Astrocyte (in vitro differentiated cells and primary cell): Measurements from ENCODE around the gene FIG4.

Experiments used
- EZH2 ChIP-seq: IDR thresholded peaks from 2 replicates; pipeline ENCODE4 v1.6.1; 2012; ENCODE audit warnings: mild to moderate bottlenecking, low read length, inconsistent platforms; ENCODE audit not compliant: insufficient read depth
- TF ChIP-seq, protein P1 (sequence below): IDR thresholded peaks from 2 replicates; pipeline ENCODE4 v1.5.1; 2011; ENCODE audit warnings: low read depth, mild to moderate bottlenecking, inconsistent platforms, low read length, moderate library complexity; ENCODE audit not compliant: insufficient read depth

DNA sequence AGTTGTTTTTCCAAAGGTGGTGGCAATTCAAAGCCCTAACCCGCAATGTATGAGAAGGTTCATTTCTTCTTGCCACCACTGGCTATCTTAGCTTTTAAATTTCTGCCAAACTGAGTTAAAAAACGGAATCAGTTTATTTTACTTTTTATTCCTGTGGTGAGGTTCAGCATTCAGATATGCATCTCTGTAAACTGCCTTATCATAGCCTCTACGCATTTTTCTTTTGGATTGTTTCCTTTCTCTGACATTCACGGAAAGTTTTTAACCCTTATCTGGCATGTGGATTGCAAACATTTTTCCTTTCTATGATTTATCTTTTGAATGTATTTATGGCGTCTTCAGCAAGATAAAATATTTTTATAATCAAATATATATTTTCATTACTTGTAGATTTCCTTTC is 37.8 kb upstream of the FIG4 start:
- TF ChIP-seq, protein P1, sequence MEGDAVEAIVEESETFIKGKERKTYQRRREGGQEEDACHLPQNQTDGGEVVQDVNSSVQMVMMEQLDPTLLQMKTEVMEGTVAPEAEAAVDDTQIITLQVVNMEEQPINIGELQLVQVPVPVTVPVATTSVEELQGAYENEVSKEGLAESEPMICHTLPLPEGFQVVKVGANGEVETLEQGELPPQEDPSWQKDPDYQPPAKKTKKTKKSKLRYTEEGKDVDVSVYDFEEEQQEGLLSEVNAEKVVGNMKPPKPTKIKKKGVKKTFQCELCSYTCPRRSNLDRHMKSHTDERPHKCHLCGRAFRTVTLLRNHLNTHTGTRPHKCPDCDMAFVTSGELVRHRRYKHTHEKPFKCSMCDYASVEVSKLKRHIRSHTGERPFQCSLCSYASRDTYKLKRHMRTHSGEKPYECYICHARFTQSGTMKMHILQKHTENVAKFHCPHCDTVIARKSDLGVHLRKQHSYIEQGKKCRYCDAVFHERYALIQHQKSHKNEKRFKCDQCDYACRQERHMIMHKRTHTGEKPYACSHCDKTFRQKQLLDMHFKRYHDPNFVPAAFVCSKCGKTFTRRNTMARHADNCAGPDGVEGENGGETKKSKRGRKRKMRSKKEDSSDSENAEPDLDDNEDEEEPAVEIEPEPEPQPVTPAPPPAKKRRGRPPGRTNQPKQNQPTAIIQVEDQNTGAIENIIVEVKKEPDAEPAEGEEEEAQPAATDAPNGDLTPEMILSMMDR = no peak
- no peak for TF ChIP-seq EZH2
